ENCODE results near the gene GLB1L3.
A peak's percentile ranks its signal among the peaks of the same experiment; 100 is the strongest.

The GLB1L3 gene

DNA sequence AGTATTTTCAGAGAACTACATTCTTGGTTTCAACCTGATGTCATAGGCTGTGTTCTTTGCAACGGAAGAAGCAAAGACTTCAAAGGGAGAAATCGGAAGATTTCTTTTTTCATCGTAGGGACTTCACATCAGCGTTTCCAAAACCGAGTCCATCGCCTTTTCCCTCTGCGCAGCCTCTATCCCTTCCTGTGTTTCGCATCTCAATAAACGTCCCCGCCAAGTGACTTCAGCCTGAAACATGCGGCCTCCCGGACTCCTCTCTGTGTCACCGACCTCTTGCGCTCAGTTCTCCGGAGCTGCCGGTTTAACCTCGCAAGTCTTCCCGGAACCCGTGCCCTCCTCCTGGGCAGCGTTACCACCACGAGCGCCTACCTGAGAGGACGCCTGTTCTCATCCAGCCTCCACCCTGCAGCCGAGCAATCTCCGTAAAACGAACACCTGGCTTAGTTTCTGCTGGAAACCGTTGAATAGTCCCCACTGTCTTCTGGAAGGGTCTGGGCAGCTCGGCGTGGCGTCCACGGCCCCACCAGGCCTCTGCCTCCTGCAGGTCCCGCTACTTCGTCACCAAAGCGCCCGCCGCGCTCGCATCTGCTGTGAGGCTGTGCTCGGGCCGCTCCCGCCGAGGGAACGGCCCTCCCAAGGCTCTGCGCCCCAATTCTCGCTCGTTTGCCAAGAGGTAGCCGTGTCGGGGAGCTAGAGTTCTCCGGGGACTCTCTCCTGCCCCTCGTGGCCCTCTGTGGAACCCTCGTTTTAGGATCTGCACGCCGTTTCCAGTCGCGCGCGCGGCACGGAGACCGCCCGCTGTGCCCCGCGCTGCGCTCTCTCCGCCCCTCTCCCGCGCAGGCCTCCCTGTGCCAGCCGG, at the start of gene GLB1L3:
Gene GLB1L3 (plus strand): TSS at position 846 of the 862 bp plus-strand sequence. CDS start 362 bp downstream, outside the sequence.
- DNase-seq (ENCODE audit: low spot score) = peak; percentile 58

DNA sequence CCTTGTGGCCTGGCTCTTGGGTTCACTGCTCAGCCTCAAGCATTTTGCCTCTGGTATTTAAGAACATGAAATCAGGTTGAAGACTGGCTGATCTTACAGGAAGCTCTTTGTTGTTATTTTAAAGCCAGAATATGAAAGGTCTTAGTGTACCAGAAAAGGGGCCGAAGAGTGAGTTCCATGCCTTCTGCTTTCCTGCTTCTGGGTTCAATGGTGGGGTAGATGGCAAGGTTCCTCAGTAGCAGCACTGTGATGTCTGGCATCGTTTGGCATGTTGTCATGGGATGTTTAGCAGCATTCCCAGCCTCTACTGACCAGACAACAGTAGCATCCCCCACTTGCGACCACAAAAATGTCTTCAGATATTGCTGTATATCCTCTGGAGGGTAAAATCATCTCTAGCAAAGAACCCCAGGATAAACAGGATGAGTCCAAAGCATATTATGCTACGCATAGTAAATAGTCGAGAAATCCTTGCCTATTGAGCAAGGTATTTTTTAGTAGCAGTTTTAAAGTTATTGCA, 49.3 kb upstream of the GLB1L3 start:
- DNase-seq (ENCODE audit: low spot score) = no peak

DNA sequence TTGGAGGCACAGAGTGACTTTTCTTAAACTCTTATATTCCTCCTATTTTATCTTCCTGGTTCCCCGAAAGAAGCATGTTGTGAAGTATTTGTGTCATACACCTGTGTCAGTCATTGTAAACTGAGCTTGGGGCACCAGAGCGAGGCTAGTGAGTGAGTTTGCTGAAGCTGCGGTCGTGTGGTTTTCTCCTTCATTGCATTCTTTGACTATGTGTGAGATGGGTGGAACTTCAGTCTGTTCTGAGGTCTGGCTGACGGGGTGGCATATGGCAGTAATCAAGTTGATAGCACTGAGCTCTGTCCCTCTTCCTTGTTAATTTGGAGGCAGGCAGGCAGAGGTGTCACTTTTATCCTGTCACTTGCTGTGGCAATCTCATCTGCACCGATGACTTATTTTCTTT, 47.6 kb upstream of the GLB1L3 start:
- DNase-seq (ENCODE audit: low spot score) = no peak

DNA sequence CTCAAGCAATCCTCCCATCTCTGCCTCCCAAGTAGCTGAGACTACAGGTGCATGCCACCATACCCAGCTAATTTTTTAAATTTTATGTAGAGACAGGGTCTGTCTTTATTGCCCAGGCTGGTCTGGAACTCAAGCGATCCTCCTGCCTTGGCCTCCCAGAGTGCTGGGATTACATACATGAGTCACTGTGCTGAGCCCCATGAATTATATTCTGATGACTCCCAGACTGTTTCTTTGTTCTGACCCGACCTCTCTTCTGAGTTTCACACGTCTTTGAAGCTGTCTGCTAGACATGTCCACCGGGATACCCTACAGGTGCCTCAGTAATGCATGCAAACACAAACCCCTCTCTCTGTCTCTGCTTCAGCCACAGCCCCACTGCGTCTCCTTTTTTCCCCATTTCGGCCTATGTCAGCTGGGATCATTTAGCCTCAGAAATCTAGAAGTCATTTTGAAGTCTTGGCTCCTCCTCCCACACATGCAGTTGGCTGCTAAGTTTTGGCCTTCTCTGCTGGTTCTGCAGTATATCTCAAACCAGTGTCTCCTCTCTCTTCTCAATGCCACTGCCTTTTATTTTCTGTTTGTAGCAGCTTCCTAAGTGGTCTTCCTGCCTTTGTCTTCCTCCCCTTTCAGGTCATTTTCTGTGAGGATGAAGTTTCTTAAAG, 46.9 kb upstream of the GLB1L3 start:
- no peak for DNase-seq (ENCODE audit: low spot score)

GRCh38 chr11:134230339-134230738, 45.8 kb upstream of the GLB1L3 start:
- no peak for DNase-seq (ENCODE audit: low spot score)

DNA sequence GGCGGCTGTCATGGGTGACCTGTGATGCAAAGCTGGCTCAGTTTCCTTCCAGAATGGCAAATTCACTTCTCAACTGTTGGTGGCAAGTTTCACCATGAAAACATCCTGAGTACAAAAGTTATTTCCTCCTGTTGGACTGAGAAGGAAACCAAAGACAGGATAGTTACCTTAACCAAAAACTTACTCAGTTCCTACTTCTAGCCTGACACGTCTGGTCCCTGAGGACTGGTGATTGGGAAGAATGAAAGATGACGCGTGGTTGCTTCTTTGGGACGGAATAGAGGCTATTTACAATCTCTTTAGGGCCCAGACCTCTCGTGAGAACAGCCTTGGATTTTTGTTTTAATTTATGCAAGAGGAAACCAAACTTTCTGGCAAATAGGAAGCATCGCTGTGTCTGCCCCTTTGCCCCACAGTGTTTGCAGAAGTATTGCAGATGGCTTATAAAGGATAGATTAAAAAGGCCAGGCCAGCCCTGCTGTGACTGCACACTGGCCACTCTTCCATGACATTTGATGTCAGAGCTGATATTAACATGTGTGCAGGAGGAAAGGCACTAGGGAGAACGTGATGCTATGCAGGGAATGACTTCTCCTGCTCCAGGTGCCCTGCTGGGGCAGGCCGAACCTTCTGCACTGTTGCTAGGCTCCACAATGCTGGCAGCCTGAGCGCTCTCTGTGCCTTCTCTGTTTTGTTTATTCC, 44.1 kb upstream of the GLB1L3 start:
- DNase-seq (ENCODE audit: low spot score) = no peak

GRCh38 chr11:134233729-134234179, 42.4 kb upstream of the GLB1L3 start:
- DNase-seq (ENCODE audit: low spot score) = no peak

GRCh38 chr11:134235399-134235798, 40.8 kb upstream of the GLB1L3 start:
- DNase-seq (ENCODE audit: low spot score) = no peak

DNA sequence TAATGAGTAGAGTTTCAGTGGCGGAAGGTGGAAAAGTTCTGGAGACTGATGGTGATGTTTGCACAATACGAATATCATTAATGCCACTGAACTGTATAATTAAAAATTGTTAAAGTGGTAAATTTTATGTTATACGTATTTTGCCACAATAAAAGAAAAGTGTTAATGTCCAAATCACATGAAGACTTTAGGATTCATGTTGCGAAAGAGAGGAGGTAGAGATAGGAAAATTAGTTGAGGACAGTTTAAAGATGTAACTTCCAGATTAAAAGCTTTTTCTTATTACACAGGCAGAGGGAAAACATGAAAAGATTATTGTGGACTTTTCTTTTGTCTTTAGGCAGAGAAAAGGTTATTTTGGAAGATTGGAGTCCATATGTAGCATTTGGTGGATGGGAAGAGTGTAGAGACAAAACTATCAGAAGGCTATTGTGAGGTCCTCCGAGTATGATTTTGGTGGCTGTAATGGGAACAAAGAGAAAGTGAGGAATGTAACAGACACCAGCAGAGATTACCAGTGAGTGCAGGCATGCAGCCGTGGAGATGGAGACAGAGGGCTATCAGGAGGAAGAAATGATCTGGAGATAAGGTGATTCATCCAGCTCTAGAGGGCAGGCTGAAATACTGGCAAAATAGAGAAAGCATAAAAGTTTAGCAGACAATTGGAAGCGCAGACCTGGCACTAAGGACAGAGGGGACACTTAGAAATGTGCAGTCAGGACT, 39.2 kb upstream of the GLB1L3 start:
- DNase-seq (ENCODE audit: low spot score) = no peak

GRCh38 chr11:134237557-134237922, 38.6 kb upstream of the GLB1L3 start:
- DNase-seq (ENCODE audit: low spot score) = no peak

DNA sequence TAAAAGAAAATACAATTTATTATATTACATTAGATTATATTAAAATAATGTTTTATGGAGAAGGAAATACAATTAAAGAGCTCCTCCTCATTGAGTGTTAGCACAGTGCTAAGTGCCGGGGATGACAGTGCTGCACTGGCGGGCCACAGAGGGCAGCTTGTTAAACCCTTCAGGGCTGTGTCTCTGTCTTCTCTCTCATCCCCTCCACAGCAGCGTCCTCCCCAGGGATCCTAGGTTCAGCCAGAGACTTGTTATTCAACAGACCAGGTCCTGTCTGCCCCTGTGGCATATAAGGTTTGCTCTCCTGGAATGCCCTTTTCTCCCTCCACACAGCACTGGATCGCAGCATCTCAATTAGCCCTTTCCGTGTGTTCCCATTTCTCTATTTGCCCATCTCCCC, 37.2 kb upstream of the GLB1L3 start:
- no peak for DNase-seq (ENCODE audit: low spot score)

GRCh38 chr11:134240592-134240991, 35.6 kb upstream of the GLB1L3 start:
- DNase-seq (ENCODE audit: low spot score) = no peak

GRCh38 chr11:134242376-134242775, 33.8 kb upstream of the GLB1L3 start:
- DNase-seq (ENCODE audit: low spot score) = no peak

- no peak for DNase-seq (ENCODE audit: low spot score)
Measured at GRCh38 chr11:134243913-134244312, 32.3 kb upstream of the GLB1L3 start.

GRCh38 chr11:134244593-134244992, 31.6 kb upstream of the GLB1L3 start:
- DNase-seq (ENCODE audit: low spot score) = peak; percentile 53

DNA sequence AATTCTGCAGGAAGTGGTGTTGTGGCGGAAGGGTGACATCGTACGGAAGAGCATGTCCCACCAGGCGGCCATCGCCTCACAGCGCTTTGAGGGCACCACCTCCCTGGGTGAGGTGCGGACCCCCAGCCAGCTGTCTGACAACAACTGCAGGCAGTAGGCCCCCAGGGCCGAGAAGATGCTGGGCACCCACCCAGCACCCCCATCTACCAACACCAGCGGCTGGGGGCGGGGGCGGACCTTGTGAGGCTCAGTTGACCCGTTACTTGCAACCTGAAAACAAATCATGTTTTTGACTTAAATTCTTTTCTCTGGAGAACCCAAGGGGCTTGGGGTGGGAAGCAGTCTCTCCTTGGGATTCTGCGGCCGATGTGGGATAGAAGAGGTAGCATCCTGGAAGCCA, 30.7 kb upstream of the GLB1L3 start:
- no peak for DNase-seq (ENCODE audit: low spot score)

GRCh38 chr11:134246100-134246499, 30.1 kb upstream of the GLB1L3 start:
- no peak for DNase-seq (ENCODE audit: low spot score)

- no peak for DNase-seq (ENCODE audit: low spot score)
Measured at GRCh38 chr11:134246678-134247077, 29.5 kb upstream of the GLB1L3 start.

DNA sequence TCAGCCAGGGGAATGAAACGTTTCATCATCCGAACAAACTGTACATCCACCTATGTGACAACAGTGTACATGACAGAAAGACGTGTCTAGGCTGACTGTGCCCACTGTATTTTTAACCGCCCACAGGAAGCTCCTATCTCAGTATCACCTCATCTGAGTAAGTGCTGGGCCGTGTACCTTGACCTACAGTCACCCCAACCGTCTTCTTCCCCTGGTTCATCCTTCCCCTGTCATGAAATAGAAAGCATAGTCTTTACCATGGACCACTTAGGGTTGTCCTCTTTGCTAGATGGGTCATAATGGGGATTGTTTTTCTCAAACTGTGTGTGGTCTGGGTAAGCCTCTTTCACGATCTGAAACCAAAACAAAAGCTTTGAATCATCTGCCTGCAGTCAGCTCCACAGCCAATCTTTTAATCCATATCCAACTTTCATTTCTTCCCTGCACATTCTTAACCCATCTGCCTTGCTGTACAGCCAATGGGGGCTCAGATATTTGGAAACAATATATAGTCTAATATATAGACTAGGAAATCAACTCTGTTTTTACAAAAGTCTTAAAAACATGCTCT, 27.2 kb upstream of the GLB1L3 start:
- DNase-seq (ENCODE audit: low spot score) = no peak

DNA sequence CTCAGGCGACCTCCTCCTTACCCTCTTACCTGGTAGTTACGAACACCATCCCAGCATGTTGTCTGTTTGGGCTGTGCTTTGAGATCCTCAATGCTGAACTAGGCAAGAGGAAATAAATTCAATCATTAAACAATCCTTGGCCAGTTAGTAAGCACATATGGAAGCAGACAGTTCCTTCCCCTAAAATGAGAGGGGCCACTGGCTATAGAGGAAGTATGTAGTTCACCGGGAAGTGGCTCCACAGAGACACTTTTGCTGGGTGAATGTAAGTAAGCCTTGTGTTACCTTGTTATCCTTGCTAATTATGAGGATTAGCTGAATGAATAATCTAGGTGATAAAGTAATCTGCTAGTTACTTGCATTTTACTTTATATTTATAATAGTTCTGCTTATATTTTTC, 25.9 kb upstream of the GLB1L3 start:
- DNase-seq (ENCODE audit: low spot score) = no peak

DNA sequence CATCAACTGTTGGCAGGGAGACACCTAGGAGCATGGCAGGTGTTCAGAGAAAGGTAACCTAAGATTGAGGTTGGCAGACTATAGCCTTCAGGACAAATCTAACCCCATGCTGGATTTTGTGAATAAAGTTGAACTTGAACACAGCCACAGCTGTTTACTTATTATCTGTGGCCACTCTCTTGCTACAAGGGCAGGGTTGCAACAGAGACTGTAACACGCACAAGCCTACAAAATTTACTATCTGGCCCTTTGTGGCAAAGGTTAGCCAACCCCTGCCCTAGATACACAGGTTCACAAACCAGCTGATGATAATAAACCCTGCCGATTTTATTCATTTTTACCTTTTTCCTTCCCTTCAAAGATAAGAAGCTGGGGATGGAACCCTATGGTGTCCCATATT, 25.5 kb upstream of the GLB1L3 start:
- no peak for DNase-seq (ENCODE audit: low spot score)

All from iPS-NIHi11 (cell line).